SK-N-SH (cell line): ENCODE results near the gene TEAD1. TPM values are rescaled to one million over a fixed set of nuclear protein-coding genes. Genes with fewer than 3 reads are reported as not detected.
A peak's percentile ranks its signal among the peaks of the same experiment; 100 is the strongest.

Experiments
- CTCF ChIA-PET: fragments of 300-600, 350-600 bp; formaldehyde crosslinking; extraction: SDS; loops from one replicate; lab custom pipeline; 2021; lab: Yijun Ruan, JAX
- POLR2A ChIA-PET: fragments of 350-600 bp; sonication (Branson Sonifier 250); formaldehyde crosslinking; extraction: SDS; loops from one replicate; lab custom pipeline; 2020; ENCODE audit warnings: antibody characterized with exemption, inconsistent platforms; lab: Yijun Ruan, JAX
- DNase-seq: peaks from one replicate; pipeline ENCODE4 v3.0.0; 2012
- H2AFZ ChIP-seq: fragments of 200-600 bp; sonication (generic); 2 replicates; pipeline ENCODE4 v1.8.1; 2016; ENCODE audit warnings: antibody characterized with exemption, mild to moderate bottlenecking, low read depth
- H3F3A ChIP-seq: fragments of 200-600 bp; sonication (generic); replicated peaks from 2 replicates; pipeline ENCODE3; 2016; ENCODE audit warnings: antibody characterized with exemption, mild to moderate bottlenecking; ENCODE audit not compliant: insufficient read depth
- H3K27ac ChIP-seq, 2 experiments: fragments of 200-500 bp in 1 of 2; fragments of 200-600 bp in 1 of 2; sonication (Bioruptor generic) in 1 of 2; sonication (generic), shearing (Covaris generic) in 1 of 2; 2 replicates each; pipeline versions ENCODE4 v1.5.1 to v1.6.1; 2014 to 2016; ENCODE audit warnings: low read depth in 2 of 2, inconsistent platforms in 1 of 2, low read length in 1 of 2, mild to moderate bottlenecking in 1 of 2, mixed read lengths in 1 of 2
- H3K27me3 ChIP-seq: fragments of 200-600 bp; sonication (generic), shearing (Covaris generic); 2 replicates; pipeline ENCODE4 v1.6.1; 2016; ENCODE audit warnings: mixed run types; ENCODE audit not compliant: insufficient read depth
- H3K36me3 ChIP-seq, 2 experiments: fragments of 200-500 bp in 1 of 2; fragments of 200-600 bp in 1 of 2; sonication (Bioruptor generic) in 1 of 2; sonication (generic) in 1 of 2; replicated peaks in 1 of 2; 2 replicates each; pipeline versions ENCODE3 to v1.5.1; 2014 to 2016; ENCODE audit warnings: low read length in 1 of 2, mild to moderate bottlenecking in 1 of 2; ENCODE audit not compliant: insufficient read depth in 2 of 2, control insufficient read depth in 1 of 2
- H3K4me1 ChIP-seq, 2 experiments: fragments of 200-500 bp in 1 of 2; fragments of 200-600 bp in 1 of 2; sonication (Bioruptor generic) in 1 of 2; sonication (generic), shearing (Covaris generic) in 1 of 2; 2 replicates each; pipeline versions ENCODE4 v1.5.1 to v1.6.1; 2014 to 2016; ENCODE audit warnings: low read depth in 1 of 2, low read length in 1 of 2, mixed run types in 1 of 2; ENCODE audit not compliant: insufficient read depth in 2 of 2, control insufficient read depth in 1 of 2
- H3K4me2 ChIP-seq: fragments of 200-600 bp; sonication (generic), shearing (Covaris generic); 2 replicates; pipeline ENCODE4 v1.6.1; 2017; ENCODE audit warnings: mixed run types
- H3K4me3 ChIP-seq, 2 experiments: fragments of 200-500 bp in 1 of 2; fragments of 200-600 bp in 1 of 2; sonication (Bioruptor generic) in 1 of 2; sonication (generic), shearing (Covaris generic) in 1 of 2; 2 replicates each; pipeline versions ENCODE4 v1.5.1 to v1.8.1; 2014 to 2016; ENCODE audit warnings: low read depth in 2 of 2, inconsistent platforms in 1 of 2, low read length in 1 of 2, mild to moderate bottlenecking in 1 of 2, mixed read lengths in 1 of 2, moderate library complexity in 1 of 2
- H3K79me2 ChIP-seq: fragments of 200-600 bp; sonication (generic); 2 replicates; pipeline ENCODE4 v1.8.1; 2017; ENCODE audit warnings: mild to moderate bottlenecking; ENCODE audit not compliant: insufficient read depth
- H3K9ac ChIP-seq: fragments of 200-600 bp; sonication (generic); 2 replicates; pipeline ENCODE4 v1.6.1; 2017; ENCODE audit warnings: mixed run types
- H3K9me2 ChIP-seq: fragments of 200-600 bp; sonication (generic); 2 replicates; pipeline ENCODE4 v1.6.1; 2017; ENCODE audit warnings: mixed run types
- H3K9me3 ChIP-seq: fragments of 200-600 bp; sonication (generic); 2 replicates; pipeline ENCODE4 v1.6.1; 2017; ENCODE audit warnings: mixed run types, mild to moderate bottlenecking, moderate library complexity
- H4K20me1 ChIP-seq: fragments of 200-600 bp; sonication (generic); 2 replicates; pipeline ENCODE4 v1.6.1; 2017; ENCODE audit warnings: mild to moderate bottlenecking, mixed run types; ENCODE audit not compliant: insufficient read depth
- EP300 ChIP-seq, 2 experiments: IDR thresholded peaks; 2 replicates each; pipeline versions ENCODE4 v1.4.0 to v1.6.1; 2012; ENCODE audit warnings: borderline replicate concordance in 1 of 2, low read depth in 1 of 2, low read length in 1 of 2
- FOSL2 ChIP-seq: IDR thresholded peaks from 2 replicates; pipeline ENCODE4 v1.4.0; 2012; ENCODE audit warnings: low read depth, mild to moderate bottlenecking, moderate library complexity, borderline replicate concordance
- MEF2A ChIP-seq: IDR thresholded peaks from 2 replicates; pipeline ENCODE4 v1.4.0; 2012; ENCODE audit warnings: low read depth, borderline replicate concordance
- MXI1 ChIP-seq: IDR thresholded peaks from 2 replicates; pipeline ENCODE4 v1.6.1; 2012; ENCODE audit warnings: mild to moderate bottlenecking, low read depth, low read length, improper control_type of control experiment
- NFIC ChIP-seq: IDR thresholded peaks from 2 replicates; pipeline ENCODE4 v1.4.0; 2012; ENCODE audit warnings: borderline replicate concordance
- RAD21 ChIP-seq: IDR thresholded peaks from 2 replicates; pipeline ENCODE4 v1.6.1; 2012; ENCODE audit warnings: mild to moderate bottlenecking, low read length
- RFX5 ChIP-seq: IDR thresholded peaks from 2 replicates; pipeline ENCODE4 v1.6.1; 2012; ENCODE audit warnings: mild to moderate bottlenecking, improper control_type of control experiment, low read length
- TAF1 ChIP-seq: IDR thresholded peaks from 2 replicates; pipeline ENCODE4 v1.6.1; 2012; ENCODE audit warnings: low read depth, mild to moderate bottlenecking, low read length, moderate library complexity, borderline replicate concordance
- WGBS: methylation state at CpG from one replicate; pipeline ENCODE4 v1.1.6; 2017; ENCODE audit warnings: low lambda C conversion rate; 5-methylcytosine and 5-hydroxymethylcytosine counted together
- polyA plus RNA-seq, 3 experiments: library from polyadenylated mRNA; depleted of rRNA; stranded (reverse); fragments of >200 nt; gene quantifications; 2 replicates each; pipeline ENCODE4 v1.2.3, GENCODE V29; 2012
- TF ChIP-seq, protein P1 (sequence below): IDR thresholded peaks from 2 replicates; pipeline ENCODE4 v1.6.1; 2012; ENCODE audit warnings: mild to moderate bottlenecking, low read depth, low read length, moderate library complexity

Gene TEAD1
- polyA plus RNA-seq, 1 of the 3 experiments (the other 2 are of a cell fraction) = 31.2 TPM

DNA sequence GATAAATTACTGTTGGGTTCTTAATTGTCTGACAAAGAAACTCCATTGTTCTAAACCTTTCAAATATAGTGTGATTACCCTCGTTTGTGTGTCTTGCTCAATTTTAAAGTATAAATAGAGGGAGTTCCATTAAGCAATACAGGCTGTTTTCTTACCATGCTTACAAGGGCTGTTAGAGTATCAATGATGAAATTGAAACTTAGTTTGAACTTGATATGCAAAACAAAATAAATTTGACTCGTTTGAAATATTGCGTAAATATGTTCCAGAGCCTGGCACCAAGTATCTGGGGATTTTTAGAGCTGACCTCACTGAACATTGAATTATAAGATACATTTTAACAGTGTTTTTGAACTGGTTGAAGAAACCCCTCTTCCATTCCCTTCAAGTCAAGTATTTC, 31.7 kb downstream of the TEAD1 start:
- H3K27me3 ChIP-seq = no peaks in the 10 kb centered on the region
- H3K4me3 ChIP-seq = no peak overlapping the region
- no peaks in the 10 kb centered on the region for H3K9me2 ChIP-seq
- H3F3A ChIP-seq = peaks cover 24% of the 10 kb centered on the region
- peaks cover 27 to 57% of the 10 kb centered on the region in 2 experiments for H3K4me1 ChIP-seq
- 71% methylated on average over 3 of the region's 3 CpGs for WGBS
- H3K9me3 ChIP-seq = no peaks in the 10 kb centered on the region
- ChIA-PET CTCF (interaction anchor here (1.3 kb wide), 1 partner anchor 18 kb away, joined by 3 read pairs; no protein-coding TSS in a partner anchor), POLR2A (no interaction called here)
- no peak overlapping the region for H2AFZ ChIP-seq
- no peak overlapping the region for H3K27ac ChIP-seq
- H3K9ac ChIP-seq = no peak overlapping the region
- no peak for DNase-seq
- H3K79me2 ChIP-seq = peaks cover 100% of the 10 kb centered on the region
- H3K36me3 ChIP-seq = peaks cover 17 to 26% of the 10 kb centered on the region in 2 experiments
- no peak for TF ChIP-seq EP300 (IDR thresholded peaks at IDR 0.05; ENCODE audit: borderline replicate concordance in 1 of 2, low read depth in 1 of 2, low read length in 1 of 2)
- no peak for TF ChIP-seq TAF1
- TF ChIP-seq RFX5 = no peak
- no peak for TF ChIP-seq MEF2A
- no peak for TF ChIP-seq MXI1
- no peak for TF ChIP-seq NFIC
- peaks cover 98% of the 10 kb centered on the region for H4K20me1 ChIP-seq
- H3K4me2 ChIP-seq = no peak overlapping the region

DNA sequence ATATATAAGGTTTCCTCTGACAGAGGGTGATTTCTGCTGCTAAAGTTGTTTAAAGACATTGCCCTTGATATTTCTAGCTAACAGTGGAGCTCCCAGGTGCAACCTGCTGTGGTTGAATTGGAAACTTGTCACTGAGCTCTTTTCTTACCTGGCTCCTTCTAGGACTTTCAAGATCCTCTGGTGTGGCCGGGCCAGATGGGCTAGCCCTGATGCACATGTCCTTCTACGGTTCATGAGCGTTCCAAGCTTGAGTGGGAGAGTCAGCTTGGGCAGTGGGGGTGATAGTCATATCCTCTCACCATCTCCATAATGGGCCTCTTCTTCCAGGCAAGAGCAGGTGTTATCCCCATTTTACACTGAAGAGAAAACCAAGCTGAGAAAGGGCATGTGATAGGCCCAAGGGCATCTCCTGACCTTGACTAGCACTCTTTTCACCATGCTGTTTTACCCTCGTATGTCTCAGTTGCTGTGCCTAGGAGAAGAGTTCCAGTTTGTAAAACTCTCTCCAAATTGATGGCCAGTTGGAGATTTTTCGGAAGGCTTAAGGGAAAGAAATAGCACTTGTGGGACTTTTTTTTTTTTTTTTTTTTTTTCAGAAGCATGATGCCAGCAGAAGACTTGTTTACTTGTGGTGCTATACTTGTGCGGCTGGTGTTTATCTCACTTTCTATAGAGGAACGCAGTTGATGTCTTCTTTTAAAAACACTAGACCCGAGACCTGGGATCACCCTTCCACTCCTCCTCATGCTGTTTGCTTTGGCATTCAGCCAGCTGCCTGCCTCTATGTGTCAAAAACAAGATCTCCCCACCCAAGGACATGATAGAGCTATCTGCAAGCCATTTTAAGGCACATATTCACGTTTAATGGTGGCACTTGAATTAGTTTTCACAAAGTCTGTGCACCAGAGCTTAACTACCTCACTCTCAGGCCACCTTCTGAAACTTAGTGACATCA, 32.6 kb downstream of the TEAD1 start:
- CTCF ChIA-PET = interaction anchor here (1.0 to 1.3 kb wide), 2 partner anchors 17 to 199 kb away, joined by 3 read pairs; no protein-coding TSS in a partner anchor
- H3F3A ChIP-seq = peaks cover 24% of the 10 kb centered on the region
- peaks cover 17 to 26% of the 10 kb centered on the region in 2 experiments for H3K36me3 ChIP-seq
- TF ChIP-seq FOSL2 = no peak
- TF ChIP-seq, protein P1, sequence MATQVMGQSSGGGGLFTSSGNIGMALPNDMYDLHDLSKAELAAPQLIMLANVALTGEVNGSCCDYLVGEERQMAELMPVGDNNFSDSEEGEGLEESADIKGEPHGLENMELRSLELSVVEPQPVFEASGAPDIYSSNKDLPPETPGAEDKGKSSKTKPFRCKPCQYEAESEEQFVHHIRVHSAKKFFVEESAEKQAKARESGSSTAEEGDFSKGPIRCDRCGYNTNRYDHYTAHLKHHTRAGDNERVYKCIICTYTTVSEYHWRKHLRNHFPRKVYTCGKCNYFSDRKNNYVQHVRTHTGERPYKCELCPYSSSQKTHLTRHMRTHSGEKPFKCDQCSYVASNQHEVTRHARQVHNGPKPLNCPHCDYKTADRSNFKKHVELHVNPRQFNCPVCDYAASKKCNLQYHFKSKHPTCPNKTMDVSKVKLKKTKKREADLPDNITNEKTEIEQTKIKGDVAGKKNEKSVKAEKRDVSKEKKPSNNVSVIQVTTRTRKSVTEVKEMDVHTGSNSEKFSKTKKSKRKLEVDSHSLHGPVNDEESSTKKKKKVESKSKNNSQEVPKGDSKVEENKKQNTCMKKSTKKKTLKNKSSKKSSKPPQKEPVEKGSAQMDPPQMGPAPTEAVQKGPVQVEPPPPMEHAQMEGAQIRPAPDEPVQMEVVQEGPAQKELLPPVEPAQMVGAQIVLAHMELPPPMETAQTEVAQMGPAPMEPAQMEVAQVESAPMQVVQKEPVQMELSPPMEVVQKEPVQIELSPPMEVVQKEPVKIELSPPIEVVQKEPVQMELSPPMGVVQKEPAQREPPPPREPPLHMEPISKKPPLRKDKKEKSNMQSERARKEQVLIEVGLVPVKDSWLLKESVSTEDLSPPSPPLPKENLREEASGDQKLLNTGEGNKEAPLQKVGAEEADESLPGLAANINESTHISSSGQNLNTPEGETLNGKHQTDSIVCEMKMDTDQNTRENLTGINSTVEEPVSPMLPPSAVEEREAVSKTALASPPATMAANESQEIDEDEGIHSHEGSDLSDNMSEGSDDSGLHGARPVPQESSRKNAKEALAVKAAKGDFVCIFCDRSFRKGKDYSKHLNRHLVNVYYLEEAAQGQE = no peak
- TF ChIP-seq NFIC = peak; percentile 61
- no peak for TF ChIP-seq RAD21
- TF ChIP-seq, all 33 proteins: peak for 1
- no peak overlapping the region for H2AFZ ChIP-seq
- H3K9me3 ChIP-seq = no peaks in the 10 kb centered on the region
- H3K27me3 ChIP-seq = no peaks in the 10 kb centered on the region
- peak overlapping the region; percentile 13; the same call in 1 of the 2 replicates for H3K4me2 ChIP-seq
- no peak overlapping the region for H3K9ac ChIP-seq
- H3K4me3 ChIP-seq = no peak overlapping the region
- 75% methylated on average over 9 of the region's 9 CpGs for WGBS
- H4K20me1 ChIP-seq = peaks cover 97% of the 10 kb centered on the region
- peak overlapping the region in 1 of 2 experiments; percentile 43; a peak in 2 of 4 replicates for H3K27ac ChIP-seq
- H3K79me2 ChIP-seq = peaks cover 100% of the 10 kb centered on the region
- peaks cover 20 to 51% of the 10 kb centered on the region in 2 experiments for H3K4me1 ChIP-seq
- POLR2A ChIA-PET = no interaction called here
- no peak for DNase-seq
- H3K9me2 ChIP-seq = no peaks in the 10 kb centered on the region
